ENCODE data around the gene AKR1E2. TPM values are rescaled to one million over a fixed set of nuclear protein-coding genes. Genes with fewer than 3 reads are reported as not detected.

AKR1E2 gene
- total RNA-seq, 3 donors from 2014 or later (not counting 1 experiment from before 2014, with no cell fraction given): 0.56 to 4.0 (median 3.7) TPM

GRCh38 chr10:4786043-4786839 is 39.8 kb upstream of the AKR1E2 start:
- Mint-ChIP-seq H3K27me3 (ENCODE audit: low read depth in 2 of 2) (peaks cover 15 to 36% of the 10 kb centered on the region in 2 donors), H3K4me3 (no peak overlapping the region), H3K9me3 (no peaks in the 10 kb centered on the region), H3K4me1 (no peaks in the 10 kb centered on the region), H3K27ac (no peak overlapping the region), H3K36me3 (no peaks in the 10 kb centered on the region)
- ATAC-seq (no peak), DNase-seq (no peak)
- no peaks in the 10 kb centered on the region for H3K9me3 ChIP-seq (ENCODE audit: control insufficient read depth, insufficient read depth, low read length)
- intact Hi-C loops (cut with micrococcal nuclease): no loop called here
- H3K27ac ChIP-seq (ENCODE audit: low read length): no peak overlapping the region
- no peak for TF ChIP-seq CTCF (IDR thresholded peaks at IDR 0.05)
- WGBS (ENCODE audit: insufficient coverage): 74% methylated on average over 11 of the region's 12 CpGs
- no peaks in the 10 kb centered on the region for H3K4me1 ChIP-seq (ENCODE audit: control insufficient read depth, insufficient read depth, low read length)
- H3K27me3 ChIP-seq (ENCODE audit: control insufficient read depth, insufficient read depth, low read length): peaks cover 7% of the 10 kb centered on the region
- no peak overlapping the region for H3K4me3 ChIP-seq (ENCODE audit: low read length)
- no peaks in the 10 kb centered on the region for H3K36me3 ChIP-seq (ENCODE audit: control insufficient read depth, insufficient read depth, low read length)

- Histone ChIP-seq H3K36me3 (ENCODE audit: control insufficient read depth, insufficient read depth, low read length) (no peaks in the 10 kb centered on the region), H3K4me1 (ENCODE audit: control insufficient read depth, insufficient read depth, low read length) (no peaks in the 10 kb centered on the region), H3K9me3 (ENCODE audit: control insufficient read depth, insufficient read depth, low read length) (no peaks in the 10 kb centered on the region), H3K27me3 (ENCODE audit: control insufficient read depth, insufficient read depth, low read length) (peaks cover 7% of the 10 kb centered on the region), H3K27ac (ENCODE audit: low read length) (no peak overlapping the region), H3K4me3 (ENCODE audit: low read length) (no peak overlapping the region)
- Mint-ChIP-seq H3K9me3 (no peaks in the 10 kb centered on the region), H3K27ac (no peak overlapping the region), H3K4me1 (no peaks in the 10 kb centered on the region), H3K36me3 (no peaks in the 10 kb centered on the region), H3K4me3 (no peak overlapping the region), H3K27me3 (ENCODE audit: low read depth in 2 of 2) (peaks cover 12 to 46% of the 10 kb centered on the region in 2 donors)
- 80% methylated on average over 3 of the region's 3 CpGs for WGBS (ENCODE audit: insufficient coverage)
- ATAC-seq: no peak
- intact Hi-C loops (cut with micrococcal nuclease): no loop called here
- no peak for TF ChIP-seq CTCF (IDR thresholded peaks at IDR 0.05)
- no peak for DNase-seq
These were observed 36.0 kb upstream of the AKR1E2 start for GRCh38 chr10:4790045-4790444.

- Mint-ChIP-seq H3K4me3 (no peak overlapping the region), H3K27ac (no peak overlapping the region), H3K4me1 (no peaks in the 10 kb centered on the region), H3K27me3 (ENCODE audit: low read depth in 2 of 2) (peaks cover 11 to 38% of the 10 kb centered on the region in 2 donors), H3K9me3 (no peaks in the 10 kb centered on the region), H3K36me3 (no peaks in the 10 kb centered on the region)
- intact Hi-C loops (cut with micrococcal nuclease): no loop called here
- Histone ChIP-seq H3K9me3 (ENCODE audit: control insufficient read depth, insufficient read depth, low read length) (no peaks in the 10 kb centered on the region), H3K36me3 (ENCODE audit: control insufficient read depth, insufficient read depth, low read length) (no peaks in the 10 kb centered on the region), H3K4me1 (ENCODE audit: control insufficient read depth, insufficient read depth, low read length) (no peaks in the 10 kb centered on the region), H3K27ac (ENCODE audit: low read length) (no peak overlapping the region), H3K4me3 (ENCODE audit: low read length) (no peak overlapping the region), H3K27me3 (ENCODE audit: control insufficient read depth, insufficient read depth, low read length) (peaks cover 7% of the 10 kb centered on the region)
- WGBS (ENCODE audit: insufficient coverage): 93% methylated on average over 2 of the region's 4 CpGs
- DNase-seq (no peak), ATAC-seq (no peak)
- TF ChIP-seq CTCF (IDR thresholded peaks at IDR 0.05): no peak
These were observed 35.1 kb upstream of the AKR1E2 start for GRCh38 chr10:4790922-4791321.

GRCh38 chr10:4792381-4792780 is 33.6 kb upstream of the AKR1E2 start:
- no peaks in the 10 kb centered on the region for H3K4me1 Mint-ChIP-seq
- peaks cover 13 to 42% of the 10 kb centered on the region in 2 donors for H3K27me3 Mint-ChIP-seq (ENCODE audit: low read depth in 2 of 2)
- no peak for ATAC-seq
- no peak for TF ChIP-seq CTCF (IDR thresholded peaks at IDR 0.05)
- no peak overlapping the region for H3K4me3 ChIP-seq (ENCODE audit: low read length)
- no peaks in the 10 kb centered on the region for H3K36me3 ChIP-seq (ENCODE audit: control insufficient read depth, insufficient read depth, low read length)
- H3K36me3 Mint-ChIP-seq: no peaks in the 10 kb centered on the region
- H3K27ac ChIP-seq (ENCODE audit: low read length): no peak overlapping the region
- no peak overlapping the region for H3K4me3 Mint-ChIP-seq
- H3K27ac Mint-ChIP-seq: no peak overlapping the region
- no peak for DNase-seq
- no peaks in the 10 kb centered on the region for H3K4me1 ChIP-seq (ENCODE audit: control insufficient read depth, insufficient read depth, low read length)
- intact Hi-C loops (cut with micrococcal nuclease): no loop called here
- no peaks in the 10 kb centered on the region for H3K9me3 ChIP-seq (ENCODE audit: control insufficient read depth, insufficient read depth, low read length)
- peaks cover 4% of the 10 kb centered on the region for H3K27me3 ChIP-seq (ENCODE audit: control insufficient read depth, insufficient read depth, low read length)
- WGBS (ENCODE audit: insufficient coverage): 65% methylated on average over 1 of the region's 1 CpG
- H3K9me3 Mint-ChIP-seq: no peaks in the 10 kb centered on the region
